ENCODE data around the gene EVI5L.

DNA sequence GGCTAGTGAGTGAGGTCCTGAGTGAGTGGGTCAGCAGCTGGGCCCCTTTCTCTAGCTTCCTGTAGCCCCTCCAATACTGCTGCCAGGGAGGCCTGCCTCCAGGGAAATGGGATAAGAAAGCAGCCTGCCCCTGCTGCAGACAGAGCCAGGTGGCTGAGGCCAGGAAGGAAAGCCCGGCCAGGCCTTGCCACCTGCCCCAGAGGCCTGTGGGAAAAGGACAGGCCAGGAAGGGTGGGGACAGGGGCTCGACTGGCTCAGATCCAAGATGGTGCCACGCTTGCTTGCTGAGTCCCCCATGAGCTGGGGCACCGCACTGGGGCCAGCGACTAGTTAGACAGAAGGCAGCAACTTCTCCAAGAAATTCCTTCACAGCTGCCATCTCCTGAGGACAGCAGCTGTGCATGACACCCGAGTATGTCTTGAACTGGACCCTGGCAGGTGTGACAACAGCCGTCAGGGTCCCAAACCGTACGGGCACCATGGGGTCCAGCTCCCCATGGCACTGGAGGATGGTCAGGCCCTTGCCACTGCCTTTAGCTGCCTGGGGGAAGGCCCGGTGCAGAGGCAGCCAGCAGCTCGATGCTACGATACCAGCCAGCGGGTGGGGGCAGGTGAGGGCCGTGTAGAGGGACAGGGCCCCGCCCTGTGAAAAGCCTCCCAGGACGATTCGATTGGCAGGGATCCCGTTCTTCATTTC lies 49.2 kb downstream of the EVI5L start:
- TF ChIP-seq POLR2A (IDR thresholded peaks at IDR 0.05) (no peak), POLR2AphosphoS5 (IDR thresholded peaks at IDR 0.05) (no peak)
- TF ChIP-seq, protein P1, sequence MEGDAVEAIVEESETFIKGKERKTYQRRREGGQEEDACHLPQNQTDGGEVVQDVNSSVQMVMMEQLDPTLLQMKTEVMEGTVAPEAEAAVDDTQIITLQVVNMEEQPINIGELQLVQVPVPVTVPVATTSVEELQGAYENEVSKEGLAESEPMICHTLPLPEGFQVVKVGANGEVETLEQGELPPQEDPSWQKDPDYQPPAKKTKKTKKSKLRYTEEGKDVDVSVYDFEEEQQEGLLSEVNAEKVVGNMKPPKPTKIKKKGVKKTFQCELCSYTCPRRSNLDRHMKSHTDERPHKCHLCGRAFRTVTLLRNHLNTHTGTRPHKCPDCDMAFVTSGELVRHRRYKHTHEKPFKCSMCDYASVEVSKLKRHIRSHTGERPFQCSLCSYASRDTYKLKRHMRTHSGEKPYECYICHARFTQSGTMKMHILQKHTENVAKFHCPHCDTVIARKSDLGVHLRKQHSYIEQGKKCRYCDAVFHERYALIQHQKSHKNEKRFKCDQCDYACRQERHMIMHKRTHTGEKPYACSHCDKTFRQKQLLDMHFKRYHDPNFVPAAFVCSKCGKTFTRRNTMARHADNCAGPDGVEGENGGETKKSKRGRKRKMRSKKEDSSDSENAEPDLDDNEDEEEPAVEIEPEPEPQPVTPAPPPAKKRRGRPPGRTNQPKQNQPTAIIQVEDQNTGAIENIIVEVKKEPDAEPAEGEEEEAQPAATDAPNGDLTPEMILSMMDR (IDR thresholded peaks at IDR 0.05), result no peak

Data from breast epithelium (tissue), 3 donors.